Naive thymus-derived CD4-positive, alpha-beta T cell (primary cell): Measurements from ENCODE around the gene LRFN4. TPM values are rescaled to one million over a fixed set of nuclear protein-coding genes. Genes with fewer than 3 reads are reported as not detected.

Experiments
- ATAC-seq: fragments of 150-1000 bp; cut with Tn5 transposase; 2 replicates; pipeline ENCODE4 v1.10.0; 2021; ENCODE audit warnings: mild to moderate bottlenecking, moderate library complexity
- CTCF ChIA-PET: fragments of 350-600 bp; sonication (Branson Sonifier 250); formaldehyde crosslinking; loops from one replicate; lab custom pipeline; 2021; ENCODE audit warnings: antibody characterized with exemption; lab: Charles Lee
- POLR2A ChIA-PET: fragments of 350-600 bp; sonication (Branson Sonifier 250); formaldehyde crosslinking; loops from one replicate; lab custom pipeline; 2021; ENCODE audit warnings: antibody characterized with exemption, inconsistent platforms; lab: Charles Lee
- DNase-seq, 9 donors: peaks; one replicate each; pipeline versions ENCODE4 v3.0.0 to v3.0.0-alpha.2; 2020 to 2022; ENCODE audit warnings: mixed read lengths in 1 of 9
- H3K27ac ChIP-seq: one replicate; pipeline ENCODE4 v1.7.0; 2013; ENCODE audit warnings: mild to moderate bottlenecking, low read depth, low read length, moderate library complexity
- H3K27me3 ChIP-seq, 2 donors: one replicate each; pipeline ENCODE4 v1.7.0; 2013; ENCODE audit warnings: low read length in 2 of 2, mild to moderate bottlenecking in 2 of 2, moderate library complexity in 2 of 2; ENCODE audit not compliant: control insufficient read depth in 2 of 2, insufficient read depth in 2 of 2
- H3K36me3 ChIP-seq, 3 experiments: 1 replicate in 2 of 3; 2 replicates in 1 of 3; pipeline ENCODE4 v1.7.0; 2013; ENCODE audit warnings: low read length in 3 of 3, mild to moderate bottlenecking in 3 of 3, moderate library complexity in 1 of 3; ENCODE audit not compliant: insufficient read depth in 3 of 3, control insufficient read depth in 2 of 3
- H3K4me1 ChIP-seq, 2 donors: one replicate each; pipeline ENCODE4 v1.7.0; 2013; ENCODE audit warnings: low read length in 2 of 2, mild to moderate bottlenecking in 2 of 2, moderate library complexity in 1 of 2; ENCODE audit not compliant: control insufficient read depth in 2 of 2, insufficient read depth in 2 of 2
- H3K4me3 ChIP-seq: 2 replicates; pipeline ENCODE4 v1.7.0; 2013; ENCODE audit warnings: mild to moderate bottlenecking, low read length
- H3K9me3 ChIP-seq, 3 experiments: 1 replicate in 2 of 3; 2 replicates in 1 of 3; pipeline ENCODE4 v1.7.0; 2013; ENCODE audit warnings: low read length in 3 of 3; ENCODE audit not compliant: control insufficient read depth in 2 of 3
- H3K27ac Mint-ChIP-seq, 9 donors: one replicate each; pipeline ENCODE4 v1.8.0; 2020 to 2022; ENCODE audit warnings: mixed read lengths in 9 of 9, mild to moderate bottlenecking in 8 of 9, moderate library complexity in 5 of 9, inconsistent platforms in 2 of 9
- H3K27me3 Mint-ChIP-seq, 5 donors: one replicate each; pipeline ENCODE4 v1.8.0; 2021 to 2022; ENCODE audit warnings: mixed read lengths in 5 of 5, mild to moderate bottlenecking in 1 of 5
- H3K36me3 Mint-ChIP-seq, 5 donors: one replicate each; pipeline ENCODE4 v1.8.0; 2020 to 2022; ENCODE audit warnings: mixed read lengths in 5 of 5, mild to moderate bottlenecking in 3 of 5, inconsistent platforms in 1 of 5
- H3K4me1 Mint-ChIP-seq, 7 donors: one replicate each; pipeline ENCODE4 v1.8.0; 2020 to 2022; ENCODE audit warnings: mixed read lengths in 7 of 7, mild to moderate bottlenecking in 3 of 7, inconsistent platforms in 1 of 7
- H3K4me3 Mint-ChIP-seq, 10 donors: one replicate each; pipeline ENCODE4 v1.8.0; 2020 to 2022; ENCODE audit warnings: mild to moderate bottlenecking in 10 of 10, mixed read lengths in 10 of 10, moderate library complexity in 6 of 10, inconsistent platforms in 2 of 10
- H3K9me3 Mint-ChIP-seq, 11 donors: one replicate each; pipeline ENCODE4 v1.8.0; 2020 to 2022; ENCODE audit warnings: mixed read lengths in 11 of 11, mild to moderate bottlenecking in 4 of 11, inconsistent platforms in 1 of 11, moderate library complexity in 1 of 11
- intact Hi-C, 2 donors: fragments of 100-400 bp; cut with micrococcal nuclease; formaldehyde crosslinking; loops; one replicate each; pipeline ENCODE4 v1.15.1; 2023
- polyA plus RNA-seq, 2 donors: library from polyadenylated mRNA; unstranded; fragments of 300-500 nt; fragmentation: Illumina TruSeq; gene quantifications; one replicate each; pipeline ENCODE4 v1.2.3, GENCODE V29; 2021
- total RNA-seq, 6 experiments: library from RNA in 5 of 6; stranded (reverse) in 5 of 6; gene quantifications; 1 replicate in 5 of 6; 2 replicates in 1 of 6; pipeline ENCODE4 v1.2.3 and lab custom pipeline; 2021 to 2026

The LRFN4 gene
- total and polyA plus RNA-seq, 7 experiments from 2014 or later, result 0.84 to 21.2 (median 1.6) TPM; not detected in 2

GRCh38 chr11:66902486-66903177, 45.8 kb downstream of the LRFN4 start:
- Mint-ChIP-seq H3K4me3 (no peak overlapping the region), H3K4me1 (no peaks in the 10 kb centered on the region), H3K9me3 (no peaks in the 10 kb centered on the region), H3K36me3 (peaks cover 0 to 4% (median 0%) of the 10 kb centered on the region in 5 donors), H3K27ac (no peak overlapping the region), H3K27me3 (no peaks in the 10 kb centered on the region)
- Histone ChIP-seq H3K27ac (no peak overlapping the region), H3K9me3 (no peaks in the 10 kb centered on the region), H3K36me3 (no peaks in the 10 kb centered on the region), H3K4me1 (no peaks in the 10 kb centered on the region), H3K27me3 (no peaks in the 10 kb centered on the region), H3K4me3 (no peak overlapping the region)
- CTCF ChIA-PET, result no interaction called here
- POLR2A ChIA-PET, result no interaction called here
- DNase-seq, result no peak
- intact Hi-C loops, result no loop called here
- ATAC-seq, result no peak

- H3K27me3 ChIP-seq, result no peaks in the 10 kb centered on the region
- DNase-seq (no peak), ATAC-seq (no peak)
- Mint-ChIP-seq H3K36me3 (peaks cover 0 to 7% (median 0%) of the 10 kb centered on the region in 5 donors), H3K9me3 (no peaks in the 10 kb centered on the region), H3K27me3 (peaks cover 0 to 3% (median 0%) of the 10 kb centered on the region in 5 donors), H3K27ac (no peak overlapping the region), H3K4me3 (no peak overlapping the region), H3K4me1 (no peaks in the 10 kb centered on the region)
- no peak overlapping the region for H3K27ac ChIP-seq
- CTCF ChIA-PET, result no interaction called here
- no peaks in the 10 kb centered on the region for H3K36me3 ChIP-seq
- no peak overlapping the region for H3K4me3 ChIP-seq
- H3K4me1 ChIP-seq, result no peaks in the 10 kb centered on the region
- H3K9me3 ChIP-seq, result no peaks in the 10 kb centered on the region
- intact Hi-C loops, result no loop called here
- POLR2A ChIA-PET, result no interaction called here
These were observed 47.2 kb downstream of the LRFN4 start for GRCh38 chr11:66904055-66904454.

- peaks cover 0 to 7% (median 0%) of the 10 kb centered on the region in 5 donors for H3K36me3 Mint-ChIP-seq
- DNase-seq (no peak), ATAC-seq (no peak)
- Histone ChIP-seq H3K27me3 (no peaks in the 10 kb centered on the region), H3K27ac (no peak overlapping the region), H3K9me3 (no peaks in the 10 kb centered on the region), H3K36me3 (no peaks in the 10 kb centered on the region), H3K4me1 (no peaks in the 10 kb centered on the region), H3K4me3 (no peak overlapping the region)
- no peak overlapping the region for H3K27ac Mint-ChIP-seq
- CTCF ChIA-PET, result no interaction called here
- H3K27me3 Mint-ChIP-seq, result peaks cover 0 to 3% (median 0%) of the 10 kb centered on the region in 5 donors
- intact Hi-C loops, result no loop called here
- no peaks in the 10 kb centered on the region for H3K4me1 Mint-ChIP-seq
- POLR2A ChIA-PET, result interaction anchor here (0.5 kb wide), 1 partner anchor 1212 kb away, joined by 3 read pairs; no protein-coding TSS in a partner anchor
- H3K4me3 Mint-ChIP-seq, result no peak overlapping the region
- no peaks in the 10 kb centered on the region for H3K9me3 Mint-ChIP-seq
These were observed 47.7 kb downstream of the LRFN4 start for GRCh38 chr11:66904561-66904960.

GRCh38 chr11:66904981-66905521, 48.2 kb downstream of the LRFN4 start:
- POLR2A ChIA-PET, result interaction anchor here (0.5 kb wide), 1 partner anchor 1211 kb away, joined by 3 read pairs; no protein-coding TSS in a partner anchor
- peaks cover 0 to 7% (median 0%) of the 10 kb centered on the region in 5 donors for H3K36me3 Mint-ChIP-seq
- H3K27me3 Mint-ChIP-seq, result peaks cover 0 to 3% (median 0%) of the 10 kb centered on the region in 5 donors
- Histone ChIP-seq H3K9me3 (no peaks in the 10 kb centered on the region), H3K27me3 (no peaks in the 10 kb centered on the region), H3K36me3 (no peaks in the 10 kb centered on the region), H3K27ac (no peak overlapping the region), H3K4me1 (no peaks in the 10 kb centered on the region), H3K4me3 (no peak overlapping the region)
- intact Hi-C loops, result no loop called here
- CTCF ChIA-PET, result no interaction called here
- no peak for DNase-seq
- no peaks in the 10 kb centered on the region for H3K9me3 Mint-ChIP-seq
- no peak for ATAC-seq
- H3K27ac Mint-ChIP-seq, result no peak overlapping the region
- no peak overlapping the region for H3K4me3 Mint-ChIP-seq
- H3K4me1 Mint-ChIP-seq, result no peaks in the 10 kb centered on the region

GRCh38 chr11:66905631-66906030, 48.8 kb downstream of the LRFN4 start:
- no peak overlapping the region for H3K27ac ChIP-seq
- POLR2A ChIA-PET, result no interaction called here
- peaks cover 0 to 7% (median 0%) of the 10 kb centered on the region in 5 donors for H3K36me3 Mint-ChIP-seq

GRCh38 chr11:66906061-66906733, 49.3 kb downstream of the LRFN4 start:
- ChIA-PET CTCF (no interaction called here), POLR2A (no interaction called here)
- H3K4me3 Mint-ChIP-seq, result no peak overlapping the region
- intact Hi-C loops, result no loop called here
- Histone ChIP-seq H3K4me3 (no peak overlapping the region), H3K27me3 (no peaks in the 10 kb centered on the region), H3K36me3 (no peaks in the 10 kb centered on the region), H3K27ac (no peak overlapping the region), H3K9me3 (no peaks in the 10 kb centered on the region), H3K4me1 (no peaks in the 10 kb centered on the region)
- peaks cover 0 to 3% (median 0%) of the 10 kb centered on the region in 5 donors for H3K27me3 Mint-ChIP-seq
- H3K4me1 Mint-ChIP-seq, result no peaks in the 10 kb centered on the region
- H3K27ac Mint-ChIP-seq, result no peak overlapping the region
- H3K9me3 Mint-ChIP-seq, result no peaks in the 10 kb centered on the region
- H3K36me3 Mint-ChIP-seq, result peaks cover 0 to 7% (median 0%) of the 10 kb centered on the region in 5 donors
- ATAC-seq (no peak), DNase-seq (no peak)

More at GRCh38 chr11:66905631-66906030, 48.8 kb downstream of the LRFN4 start:
- ATAC-seq, result no peak
- peaks cover 0 to 3% (median 0%) of the 10 kb centered on the region in 5 donors for H3K27me3 Mint-ChIP-seq
- H3K27me3 ChIP-seq, result no peaks in the 10 kb centered on the region
- H3K4me1 ChIP-seq, result no peaks in the 10 kb centered on the region
- no peak overlapping the region for H3K27ac Mint-ChIP-seq
- no peak overlapping the region for H3K4me3 Mint-ChIP-seq
- no peak for DNase-seq
- no peaks in the 10 kb centered on the region for H3K4me1 Mint-ChIP-seq
- H3K36me3 ChIP-seq, result no peaks in the 10 kb centered on the region
- H3K9me3 Mint-ChIP-seq, result no peaks in the 10 kb centered on the region
- no peak overlapping the region for H3K4me3 ChIP-seq
- CTCF ChIA-PET, result no interaction called here
- intact Hi-C loops, result no loop called here
- no peaks in the 10 kb centered on the region for H3K9me3 ChIP-seq
